OCI-LY7 (cell line): ENCODE data around the gene MAZ. TPM values are rescaled to one million over a fixed set of nuclear protein-coding genes. Genes with fewer than 3 reads are reported as not detected.

ENCODE experiments used
- BruUV-seq: library from RNA; stranded (reverse); fragments of 400-500 nt; replicated peaks from 2 replicates; lab custom pipeline; 2021; lab: Mats Ljungman, UMichigan
- CTCF ChIA-PET: fragments of 300-600 bp; sonication (Branson Sonifier 250); formaldehyde crosslinking; loops from one replicate; lab custom pipeline; 2022; ENCODE audit warnings: antibody characterized with exemption; ENCODE audit not compliant: unreplicated experiment; lab: Charles Lee
- POLR2A ChIA-PET: fragments of 300-600 bp; sonication (Branson Sonifier 250); formaldehyde crosslinking; loops from one replicate; lab custom pipeline; 2022; ENCODE audit warnings: antibody characterized with exemption; lab: Charles Lee
- DNase-seq: peaks from one replicate; pipeline ENCODE4 v3.0.0-alpha.2; 2015; ENCODE audit warnings: low spot score
- H2AFZ ChIP-seq: fragments of 200-600 bp; sonication (generic), shearing (Covaris generic); 2 replicates; pipeline ENCODE4 v1.6.1; 2014; ENCODE audit warnings: mild to moderate bottlenecking, antibody characterized with exemption, low read length, moderate library complexity
- H3K27ac ChIP-seq: fragments of 200-600 bp; sonication (generic); 2 replicates; pipeline ENCODE4 v1.5.1; 2014; ENCODE audit warnings: mixed run types, low read depth, mild to moderate bottlenecking, moderate library complexity, low read length, inconsistent platforms; ENCODE audit not compliant: poor library complexity, severe bottlenecking
- H3K36me3 ChIP-seq: fragments of 200-600 bp; sonication (generic); 2 replicates; pipeline ENCODE4 v1.6.1; 2014; ENCODE audit warnings: mild to moderate bottlenecking, antibody characterized with exemption, low read length, moderate library complexity, mixed read lengths; ENCODE audit not compliant: insufficient read depth
- H3K4me1 ChIP-seq: fragments of 200-600 bp; sonication (generic); 2 replicates; pipeline ENCODE4 v1.5.1; 2014; ENCODE audit warnings: mild to moderate bottlenecking, low read length; ENCODE audit not compliant: insufficient read depth, poor library complexity, severe bottlenecking
- H3K4me2 ChIP-seq: fragments of 200-600 bp; sonication (generic); 2 replicates; pipeline ENCODE4 v1.6.1; 2014; ENCODE audit warnings: mild to moderate bottlenecking, low read length
- H3K4me3 ChIP-seq: fragments of 200-600 bp; sonication (generic); 2 replicates; pipeline ENCODE4 v1.5.1; 2014; ENCODE audit warnings: mild to moderate bottlenecking, low read depth, low read length; ENCODE audit not compliant: poor library complexity, severe bottlenecking
- H3K79me2 ChIP-seq: fragments of 200-600 bp; sonication (generic); 2 replicates; pipeline ENCODE4 v1.6.1; 2016; ENCODE audit warnings: low read depth, mild to moderate bottlenecking, low read length, moderate library complexity, mixed read lengths; ENCODE audit not compliant: insufficient read depth
- H3K9me2 ChIP-seq: fragments of 200-600 bp; sonication (generic); 2 replicates; pipeline ENCODE4 v1.6.1; 2016; ENCODE audit warnings: mild to moderate bottlenecking, low read length, mixed read lengths; ENCODE audit not compliant: insufficient read depth
- H3K9me3 ChIP-seq: fragments of 200-600 bp; sonication (generic); 2 replicates; pipeline ENCODE4 v1.6.1; 2014; ENCODE audit warnings: mild to moderate bottlenecking, mixed run types, low read length, mixed read lengths
- H4K20me1 ChIP-seq: fragments of 200-600 bp; sonication (generic); 2 replicates; pipeline ENCODE4 v1.6.1; 2014; ENCODE audit warnings: mild to moderate bottlenecking, antibody characterized with exemption, low read length, moderate library complexity, mixed read lengths; ENCODE audit not compliant: insufficient read depth
- CTCF ChIP-seq: fragments of 200-600 bp; sonication (generic); conservative IDR thresholded peaks from 2 replicates; pipeline ENCODE4 v1.5.1; 2014; ENCODE audit warnings: mild to moderate bottlenecking, antibody characterized with exemption, low read length, moderate library complexity, mixed read lengths
- EZH2phosphoT487 ChIP-seq: fragments of 200-600 bp; sonication (generic); IDR thresholded peaks from 2 replicates; pipeline ENCODE4 v1.6.1; 2018; ENCODE audit warnings: low read depth, borderline replicate concordance, mild to moderate bottlenecking, mixed run types, antibody characterized with exemption, low read length, moderate library complexity, mixed read lengths
- intact Hi-C: fragments of 100-400 bp; cut with micrococcal nuclease; formaldehyde crosslinking; loops from one replicate; pipeline ENCODE4 v1.10.0; 2022; ENCODE audit not compliant: unreplicated experiment
- total RNA-seq, 2 experiments: library from RNA; depleted of rRNA in 1 of 2; stranded (reverse); fragments of >200 nt in 1 of 2; shearing (Covaris generic) in 1 of 2; gene quantifications; 2 replicates each; pipeline ENCODE4 v1.2.3, GENCODE V29; 2014 to 2022

MAZ gene
- total RNA-seq, 2 experiments from 2014 or later, result 471 to 484 TPM

DNA sequence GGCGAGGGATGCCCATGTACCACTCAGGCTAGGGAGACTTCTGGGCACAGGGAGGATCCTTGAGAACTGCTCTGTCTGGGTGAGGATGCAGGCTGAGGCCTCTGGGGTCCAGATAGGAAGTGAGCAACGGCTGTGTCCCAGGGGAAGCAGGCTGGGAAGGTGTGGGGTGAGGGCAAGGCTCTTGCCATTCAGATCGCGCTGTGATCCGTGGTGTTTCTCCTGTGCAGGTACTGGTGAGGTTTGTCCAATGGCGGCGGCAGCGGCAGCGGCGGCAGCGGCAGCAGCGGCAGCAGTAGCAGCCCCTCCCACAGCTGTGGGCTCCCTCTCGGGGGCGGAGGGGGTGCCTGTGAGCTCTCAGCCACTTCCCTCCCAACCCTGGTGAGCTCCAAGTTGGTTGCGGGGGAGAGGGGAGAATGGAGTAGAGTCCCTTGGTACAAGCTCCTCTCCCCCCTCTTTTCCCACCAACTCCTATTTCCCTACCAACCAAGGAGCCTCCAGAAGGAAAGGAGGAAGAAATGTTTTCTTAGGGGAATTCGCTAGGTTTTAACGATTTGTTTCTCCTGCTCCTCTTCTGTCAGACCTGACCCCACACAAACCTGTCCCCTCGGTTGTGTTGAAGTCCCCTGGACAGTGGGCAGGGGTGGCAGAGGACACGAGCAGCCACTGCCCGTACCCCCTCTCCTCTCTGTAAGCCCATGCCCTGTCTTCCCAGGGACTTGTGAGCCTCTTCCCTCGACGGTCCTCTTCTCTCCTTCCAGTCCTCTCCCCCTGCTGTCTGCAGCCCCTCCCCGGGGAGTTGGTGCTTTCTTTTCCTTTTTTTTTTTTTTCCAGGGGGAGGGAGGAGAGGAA, 3.7 kb downstream of the MAZ start:
- Histone ChIP-seq H3K4me1 (peaks cover 48% of the 10 kb centered on the region), H3K4me3 (peak overlapping the region; percentile 83), H3K4me2 (peak overlapping the region; percentile 93), H3K79me2 (peaks cover 15% of the 10 kb centered on the region; the same call in 1 of the 2 replicates), H3K9me2 (no peaks in the 10 kb centered on the region), H3K36me3 (peaks cover 43% of the 10 kb centered on the region), H4K20me1 (peaks cover 18% of the 10 kb centered on the region), H3K9me3 (no peaks in the 10 kb centered on the region), H2AFZ (no peak overlapping the region), H3K27ac (peak overlapping the region; percentile 16)
- BruUV-seq, result no TSS peak
- ChIA-PET POLR2A (no interaction called here), CTCF (no interaction called here)
- TF ChIP-seq CTCF (no peak), EZH2phosphoT487 (no peak)
- intact Hi-C loops, result loop anchor here (5.0 kb wide), 1 partner anchor 187 kb away; the partner anchor contains the start of genes HIRIP3 and INO80E
- peak; percentile 43 for DNase-seq

DNA sequence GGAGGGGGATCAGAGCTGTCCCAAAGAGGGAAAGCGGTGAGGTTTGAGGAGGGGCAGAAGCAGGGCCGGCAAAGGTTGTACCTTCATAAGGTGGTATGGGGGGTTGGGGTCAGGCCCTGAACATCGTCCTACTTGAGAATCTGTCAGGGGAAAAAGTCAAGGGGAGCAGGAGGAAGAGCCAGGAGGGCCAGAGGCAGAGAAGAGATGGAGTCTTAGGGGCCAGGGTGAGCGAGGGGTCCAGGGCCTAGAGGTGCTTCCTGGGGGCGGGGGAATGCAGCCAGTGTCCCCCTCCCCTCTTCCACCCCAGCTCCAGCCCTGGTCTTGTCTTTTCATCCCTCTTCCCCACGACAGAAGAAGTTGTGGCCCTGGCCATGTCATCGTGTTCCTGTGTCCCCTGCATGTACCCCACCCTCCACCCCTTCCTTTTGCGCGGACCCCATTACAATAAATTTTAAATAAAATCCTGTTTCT, 4.4 kb downstream of the MAZ start:
- peak overlapping the region; percentile 83 for H3K4me3 ChIP-seq
- no peaks in the 10 kb centered on the region for H3K9me3 ChIP-seq
- TSS peak; percentile 96 for BruUV-seq
- peaks cover 15% of the 10 kb centered on the region; the same call in 1 of the 2 replicates for H3K79me2 ChIP-seq
- intact Hi-C loops, result no loop called here
- H3K9me2 ChIP-seq, result no peaks in the 10 kb centered on the region
- H3K27ac ChIP-seq, result peak overlapping the region; percentile 16
- DNase-seq, result no peak
- H3K4me2 ChIP-seq, result peak overlapping the region; percentile 93
- POLR2A ChIA-PET, result no interaction called here
- peaks cover 53% of the 10 kb centered on the region for H3K4me1 ChIP-seq
- TF ChIP-seq EZH2phosphoT487 (no peak), CTCF (no peak)
- peaks cover 18% of the 10 kb centered on the region for H4K20me1 ChIP-seq
- CTCF ChIA-PET, result no interaction called here
- no peak overlapping the region for H2AFZ ChIP-seq
- H3K36me3 ChIP-seq, result peaks cover 42% of the 10 kb centered on the region
